ENCODE measurements around the gene CACNA1B. TPM values are rescaled to one million over a fixed set of nuclear protein-coding genes. Genes with fewer than 3 reads are reported as not detected.

The CACNA1B gene
- total and polyA plus RNA-seq, 2 of the 13 experiments (the other 11 are each of a cell fraction or from before 2014, with no cell fraction given), result under 0.01 to 0.04 TPM

DNA sequence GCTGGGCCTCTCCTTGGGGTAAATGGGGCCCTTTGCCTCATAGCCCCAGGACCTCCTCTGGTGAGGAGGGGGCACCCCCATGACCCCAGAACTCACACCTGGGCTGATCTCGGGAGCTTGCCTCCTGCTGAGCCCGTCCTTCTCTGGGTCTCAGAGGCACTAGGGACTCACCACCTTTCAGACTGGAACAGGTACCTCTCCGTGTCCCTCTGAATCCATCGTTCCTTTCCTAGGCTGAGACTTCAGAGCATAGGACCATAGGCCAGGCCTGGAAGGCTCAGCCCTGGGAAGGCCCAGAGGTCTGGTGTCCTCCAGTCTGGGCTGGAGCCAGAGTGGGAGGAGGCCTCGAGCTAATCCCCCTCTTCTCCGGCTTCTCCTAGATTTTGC is 97.9 kb downstream of the CACNA1B start (continued):
- TF ChIP-seq, protein P1, sequence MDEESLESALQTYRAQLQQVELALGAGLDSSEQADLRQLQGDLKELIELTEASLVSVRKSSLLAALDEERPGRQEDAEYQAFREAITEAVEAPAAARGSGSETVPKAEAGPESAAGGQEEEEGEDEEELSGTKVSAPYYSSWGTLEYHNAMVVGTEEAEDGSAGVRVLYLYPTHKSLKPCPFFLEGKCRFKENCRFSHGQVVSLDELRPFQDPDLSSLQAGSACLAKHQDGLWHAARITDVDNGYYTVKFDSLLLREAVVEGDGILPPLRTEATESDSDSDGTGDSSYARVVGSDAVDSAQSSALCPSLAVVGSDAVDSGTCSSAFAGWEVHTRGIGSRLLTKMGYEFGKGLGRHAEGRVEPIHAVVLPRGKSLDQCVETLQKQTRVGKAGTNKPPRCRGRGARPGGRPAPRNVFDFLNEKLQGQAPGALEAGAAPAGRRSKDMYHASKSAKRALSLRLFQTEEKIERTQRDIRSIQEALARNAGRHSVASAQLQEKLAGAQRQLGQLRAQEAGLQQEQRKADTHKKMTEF (CRISPR knock-in tag; IDR thresholded peaks at IDR 0.05), result no peak

DNA sequence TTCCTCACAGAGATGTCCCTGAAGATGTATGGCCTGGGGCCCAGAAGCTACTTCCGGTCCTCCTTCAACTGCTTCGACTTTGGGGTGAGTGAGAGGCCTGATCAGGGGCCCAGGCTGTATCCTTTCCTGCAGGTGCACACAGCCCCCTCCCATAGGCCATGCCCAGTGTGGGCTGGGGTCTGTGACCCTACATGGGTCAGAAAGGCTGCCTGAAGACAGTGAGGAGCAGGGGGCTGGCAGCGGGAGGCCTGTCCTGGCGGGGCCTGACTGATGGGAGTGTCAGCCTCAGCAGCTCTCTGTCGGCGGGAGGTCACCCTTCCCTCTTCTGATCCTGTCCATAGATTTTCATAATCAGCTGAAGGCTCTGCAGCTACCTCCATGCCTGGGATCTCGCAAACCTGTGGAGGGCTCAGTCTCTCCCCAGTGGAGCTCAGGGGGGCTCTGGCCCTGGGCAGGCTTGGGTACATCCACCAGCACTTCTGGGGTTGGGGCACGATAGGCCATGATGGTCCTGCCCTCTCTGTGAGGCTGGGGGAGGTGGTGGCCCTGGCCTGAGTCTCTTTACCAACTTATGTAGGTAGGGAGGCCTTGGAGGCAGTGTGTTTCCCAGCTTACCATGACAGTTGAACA is 98.5 kb downstream of the CACNA1B start:
- Histone ChIP-seq H3K9me3 (ENCODE audit: low read length) (no peaks in the 10 kb centered on the region), H4K20me1 (ENCODE audit: insufficient read depth, low read length) (no peaks in the 10 kb centered on the region), H3K4me2 (ENCODE audit: low read depth, low read length) (no peak overlapping the region), H3K27ac (ENCODE audit: extremely low read length, insufficient read depth, low read length) (no peak overlapping the region), H3K4me3 (replicated peaks in 1 of 3; ENCODE audit: insufficient read depth in 1 of 3, low read depth in 2 of 3, low read length in 3 of 3) (no peak overlapping the region), H3K4me1 (ENCODE audit: insufficient read depth, low read length) (no peaks in the 10 kb centered on the region), H3K9ac (ENCODE audit: insufficient read depth, low read depth, low read length) (no peak overlapping the region), H3K27me3 (ENCODE audit: control insufficient read depth in 1 of 2, insufficient read depth in 2 of 2, low read length in 2 of 2) (peaks cover 0 to 19% of the 10 kb centered on the region in 2 experiments; a peak in 4 of 5 replicates), H3K36me3 (replicated peaks in 1 of 2; ENCODE audit: control insufficient read depth in 1 of 2, insufficient read depth in 2 of 2, low read length in 2 of 2) (no peaks in the 10 kb centered on the region), H2AFZ (ENCODE audit: low read length) (no peak overlapping the region), H3K79me2 (ENCODE audit: insufficient read depth, low read length) (no peaks in the 10 kb centered on the region)
- FAIRE-seq, result no peak
- ChIA-PET POLR2A (no interaction called here), CTCF (ENCODE audit: low intra/inter-chr PET ratio, low total read pairs) (no interaction called here)
- no peak for ATAC-seq
- in situ Hi-C loops (cut with HindIII; ENCODE audit: extremely low pct_ligation_motif_present, low pct_unique_long_range_greater_than_20kb), result no loop called here
- WGBS (ENCODE audit: low lambda C conversion rate), result 22% methylated on average over 8 of the region's 8 CpGs
- no TSS peak for BruUV-seq (replicated peaks)
- intact Hi-C loops (cut with micrococcal nuclease; ENCODE audit: unreplicated experiment), result loop anchor here (5.0 kb wide), 1 partner anchor 1729 kb away; the partner anchor contains the start of gene QSOX2
- no peak for DNase-seq (ENCODE audit: low spot score)
- TF ChIP-seq ERF (CRISPR knock-in tag; IDR thresholded peaks at IDR 0.05) (no peak), CEBPG (CRISPR knock-in tag; IDR thresholded peaks at IDR 0.05) (no peak), CREM (IDR thresholded peaks at IDR 0.05) (no peak), CREM (CRISPR knock-in tag; IDR thresholded peaks at IDR 0.05) (no peak), ONECUT2 (CRISPR knock-in tag; IDR thresholded peaks at IDR 0.05) (no peak), MAF1 (CRISPR knock-in tag; IDR thresholded peaks at IDR 0.05; ENCODE audit: borderline replicate concordance) (no peak), TRIM24 (CRISPR knock-in tag; IDR thresholded peaks at IDR 0.05) (no peak), POGZ (CRISPR knock-in tag; IDR thresholded peaks at IDR 0.05) (no peak), MBD4 (IDR thresholded peaks at IDR 0.05; ENCODE audit: borderline replicate concordance, low read length) (no peak), ATRX (CRISPR knock-in tag; IDR thresholded peaks at IDR 0.05; ENCODE audit: borderline replicate concordance) (no peak), POLR2AphosphoS5 (IDR thresholded peaks at IDR 0.05; ENCODE audit: low read depth, low read length) (no peak), ATF1 (CRISPR knock-in tag; IDR thresholded peaks at IDR 0.05) (no peak)
- TF ChIP-seq, protein P2, sequence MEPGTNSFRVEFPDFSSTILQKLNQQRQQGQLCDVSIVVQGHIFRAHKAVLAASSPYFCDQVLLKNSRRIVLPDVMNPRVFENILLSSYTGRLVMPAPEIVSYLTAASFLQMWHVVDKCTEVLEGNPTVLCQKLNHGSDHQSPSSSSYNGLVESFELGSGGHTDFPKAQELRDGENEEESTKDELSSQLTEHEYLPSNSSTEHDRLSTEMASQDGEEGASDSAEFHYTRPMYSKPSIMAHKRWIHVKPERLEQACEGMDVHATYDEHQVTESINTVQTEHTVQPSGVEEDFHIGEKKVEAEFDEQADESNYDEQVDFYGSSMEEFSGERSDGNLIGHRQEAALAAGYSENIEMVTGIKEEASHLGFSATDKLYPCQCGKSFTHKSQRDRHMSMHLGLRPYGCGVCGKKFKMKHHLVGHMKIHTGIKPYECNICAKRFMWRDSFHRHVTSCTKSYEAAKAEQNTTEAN (CRISPR knock-in tag; conservative IDR thresholded peaks at IDR 0.05), result no peak
- TF ChIP-seq, protein P3, sequence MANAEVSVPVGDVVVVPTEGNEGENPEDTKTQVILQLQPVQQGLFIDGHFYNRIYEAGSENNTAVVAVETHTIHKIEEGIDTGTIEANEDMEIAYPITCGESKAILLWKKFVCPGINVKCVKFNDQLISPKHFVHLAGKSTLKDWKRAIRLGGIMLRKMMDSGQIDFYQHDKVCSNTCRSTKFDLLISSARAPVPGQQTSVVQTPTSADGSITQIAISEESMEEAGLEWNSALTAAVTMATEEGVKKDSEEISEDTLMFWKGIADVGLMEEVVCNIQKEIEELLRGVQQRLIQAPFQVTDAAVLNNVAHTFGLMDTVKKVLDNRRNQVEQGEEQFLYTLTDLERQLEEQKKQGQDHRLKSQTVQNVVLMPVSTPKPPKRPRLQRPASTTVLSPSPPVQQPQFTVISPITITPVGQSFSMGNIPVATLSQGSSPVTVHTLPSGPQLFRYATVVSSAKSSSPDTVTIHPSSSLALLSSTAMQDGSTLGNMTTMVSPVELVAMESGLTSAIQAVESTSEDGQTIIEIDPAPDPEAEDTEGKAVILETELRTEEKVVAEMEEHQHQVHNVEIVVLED (CRISPR knock-in tag; IDR thresholded peaks at IDR 0.05; ENCODE audit: borderline replicate concordance), result no peak
- TF ChIP-seq, protein P4, sequence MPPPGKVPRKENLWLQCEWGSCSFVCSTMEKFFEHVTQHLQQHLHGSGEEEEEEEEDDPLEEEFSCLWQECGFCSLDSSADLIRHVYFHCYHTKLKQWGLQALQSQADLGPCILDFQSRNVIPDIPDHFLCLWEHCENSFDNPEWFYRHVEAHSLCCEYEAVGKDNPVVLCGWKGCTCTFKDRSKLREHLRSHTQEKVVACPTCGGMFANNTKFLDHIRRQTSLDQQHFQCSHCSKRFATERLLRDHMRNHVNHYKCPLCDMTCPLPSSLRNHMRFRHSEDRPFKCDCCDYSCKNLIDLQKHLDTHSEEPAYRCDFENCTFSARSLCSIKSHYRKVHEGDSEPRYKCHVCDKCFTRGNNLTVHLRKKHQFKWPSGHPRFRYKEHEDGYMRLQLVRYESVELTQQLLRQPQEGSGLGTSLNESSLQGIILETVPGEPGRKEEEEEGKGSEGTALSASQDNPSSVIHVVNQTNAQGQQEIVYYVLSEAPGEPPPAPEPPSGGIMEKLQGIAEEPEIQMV (CRISPR knock-in tag; IDR thresholded peaks at IDR 0.05; ENCODE audit: low read depth), result no peak
- TF ChIP-seq, protein P5, sequence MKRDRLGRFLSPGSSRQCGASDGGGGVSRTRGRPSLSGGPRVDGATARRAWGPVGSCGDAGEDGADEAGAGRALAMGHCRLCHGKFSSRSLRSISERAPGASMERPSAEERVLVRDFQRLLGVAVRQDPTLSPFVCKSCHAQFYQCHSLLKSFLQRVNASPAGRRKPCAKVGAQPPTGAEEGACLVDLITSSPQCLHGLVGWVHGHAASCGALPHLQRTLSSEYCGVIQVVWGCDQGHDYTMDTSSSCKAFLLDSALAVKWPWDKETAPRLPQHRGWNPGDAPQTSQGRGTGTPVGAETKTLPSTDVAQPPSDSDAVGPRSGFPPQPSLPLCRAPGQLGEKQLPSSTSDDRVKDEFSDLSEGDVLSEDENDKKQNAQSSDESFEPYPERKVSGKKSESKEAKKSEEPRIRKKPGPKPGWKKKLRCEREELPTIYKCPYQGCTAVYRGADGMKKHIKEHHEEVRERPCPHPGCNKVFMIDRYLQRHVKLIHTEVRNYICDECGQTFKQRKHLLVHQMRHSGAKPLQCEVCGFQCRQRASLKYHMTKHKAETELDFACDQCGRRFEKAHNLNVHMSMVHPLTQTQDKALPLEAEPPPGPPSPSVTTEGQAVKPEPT (CRISPR knock-in tag; IDR thresholded peaks at IDR 0.05; ENCODE audit: low read depth), result no peak

All from HepG2 (cell line).